Ishikawa (cell line): ENCODE data around the gene SUSD6.

Source experiments
- CEBPB ChIP-seq: IDR thresholded peaks from 2 replicates; pipeline ENCODE4 v1.6.1; 2012
- EP300 ChIP-seq: IDR thresholded peaks from 2 replicates; pipeline ENCODE4 v1.6.1; 2012; ENCODE audit warnings: borderline replicate concordance
- MAX ChIP-seq: IDR thresholded peaks from 2 replicates; pipeline ENCODE4 v1.6.1; 2012

DNA sequence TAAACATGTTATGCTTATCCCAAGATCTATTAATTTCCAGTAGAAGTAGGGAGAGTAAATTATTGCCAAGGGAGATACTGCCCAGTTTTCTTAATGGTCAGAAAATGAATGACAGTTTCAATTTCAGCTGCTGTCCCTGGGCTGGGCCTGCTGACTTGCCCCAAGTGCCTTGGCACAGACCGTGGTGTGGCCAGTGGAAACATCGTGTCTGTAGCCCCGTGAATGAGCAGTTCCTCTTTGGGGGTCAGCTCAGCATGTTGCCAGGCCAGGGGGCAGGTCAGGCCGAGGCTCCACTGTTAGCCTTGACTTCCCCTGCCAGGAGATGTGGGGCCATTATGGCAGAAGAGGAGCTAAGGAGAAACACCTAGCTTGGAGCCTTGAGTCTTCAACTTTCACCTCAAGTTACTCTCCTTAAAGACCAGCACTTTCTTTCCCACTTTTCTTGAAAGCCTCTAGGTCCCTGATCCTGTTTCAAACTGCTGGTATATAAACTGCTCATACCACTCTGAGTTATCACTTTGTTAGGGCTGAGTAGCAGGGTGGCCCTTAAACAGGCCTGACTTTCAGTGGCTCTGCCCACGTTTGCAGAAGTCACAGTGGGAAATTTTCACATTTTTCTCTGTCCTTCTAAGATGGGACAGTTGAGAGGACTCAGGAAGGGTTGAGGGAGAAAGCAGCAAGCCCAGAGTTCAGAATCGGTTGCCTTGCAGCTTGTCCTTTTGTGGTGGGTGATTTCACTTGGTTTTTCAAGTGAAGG is 73.2 kb downstream of the SUSD6 start:
- TF ChIP-seq MAX, result no peak
- TF ChIP-seq EP300, result no peak
- no peak for TF ChIP-seq CEBPB
